ENCODE results near the gene WDR18.

Gene WDR18

GRCh38 chr19:945401-946252, 38.5 kb upstream of the WDR18 start:
- Mint-ChIP-seq H3K27ac (no peak overlapping the region), H3K4me1 (peaks cover 11% of the 10 kb centered on the region), H3K9me3 (no peaks in the 10 kb centered on the region), H3K36me3 (peaks cover 16% of the 10 kb centered on the region), H3K4me3 (no peak overlapping the region)
- DNase-seq (ENCODE audit: low spot score in 2 of 2): no peak
- ATAC-seq: no peak

- ATAC-seq (no peak), DNase-seq (ENCODE audit: low spot score in 2 of 2) (no peak)
- peaks cover 8% of the 10 kb centered on the region for H3K36me3 Mint-ChIP-seq
- no peaks in the 10 kb centered on the region for H3K9me3 Mint-ChIP-seq
- H3K4me1 Mint-ChIP-seq: peaks cover 4% of the 10 kb centered on the region
- peak overlapping the region; percentile 17 for H3K4me3 Mint-ChIP-seq
- H3K27ac Mint-ChIP-seq: peak overlapping the region; percentile 45
Measured at GRCh38 chr19:947090-947706, 36.9 kb upstream of the WDR18 start.

- peak overlapping the region; percentile 17 for H3K4me3 Mint-ChIP-seq
- peak; percentile 70 for ATAC-seq
- no peaks in the 10 kb centered on the region for H3K9me3 Mint-ChIP-seq
- peak overlapping the region; percentile 45 for H3K27ac Mint-ChIP-seq
- H3K4me1 Mint-ChIP-seq: peaks cover 6% of the 10 kb centered on the region
- H3K36me3 Mint-ChIP-seq: peaks cover 7% of the 10 kb centered on the region
- no peak for DNase-seq (ENCODE audit: low spot score in 2 of 2)
Measured at GRCh38 chr19:947707-948539, 36.2 kb upstream of the WDR18 start.

GRCh38 chr19:948842-949496, 35.2 kb upstream of the WDR18 start:
- ATAC-seq (peak; percentile 5), DNase-seq (ENCODE audit: low spot score in 2 of 2) (no peak)
- Mint-ChIP-seq H3K36me3 (no peaks in the 10 kb centered on the region), H3K4me1 (peaks cover 16% of the 10 kb centered on the region), H3K4me3 (no peak overlapping the region), H3K9me3 (no peaks in the 10 kb centered on the region), H3K27ac (no peak overlapping the region)

GRCh38 chr19:950352-951066, 33.6 kb upstream of the WDR18 start:
- Mint-ChIP-seq H3K9me3 (no peaks in the 10 kb centered on the region), H3K27ac (peak overlapping the region; percentile 29), H3K4me3 (no peak overlapping the region), H3K4me1 (peaks cover 17% of the 10 kb centered on the region), H3K36me3 (no peaks in the 10 kb centered on the region)
- ATAC-seq (no peak), DNase-seq (ENCODE audit: low spot score in 2 of 2) (no peak)

- DNase-seq (ENCODE audit: low spot score in 2 of 2): no peak
- Mint-ChIP-seq H3K27ac (peak overlapping the region; percentile 77), H3K9me3 (no peaks in the 10 kb centered on the region), H3K36me3 (no peaks in the 10 kb centered on the region), H3K4me1 (peaks cover 17% of the 10 kb centered on the region), H3K4me3 (peak overlapping the region; percentile 50)
- ATAC-seq: no peak
Measured at GRCh38 chr19:952049-952679, 32.0 kb upstream of the WDR18 start.

GRCh38 chr19:952680-953444, 31.3 kb upstream of the WDR18 start:
- no peak for ATAC-seq
- Mint-ChIP-seq H3K27ac (peak overlapping the region; percentile 75), H3K36me3 (no peaks in the 10 kb centered on the region), H3K4me3 (peak overlapping the region; percentile 50), H3K9me3 (no peaks in the 10 kb centered on the region), H3K4me1 (peaks cover 17% of the 10 kb centered on the region)
- no peak for DNase-seq (ENCODE audit: low spot score in 2 of 2)

- Mint-ChIP-seq H3K36me3 (no peaks in the 10 kb centered on the region), H3K4me3 (peak overlapping the region; percentile 50), H3K9me3 (no peaks in the 10 kb centered on the region), H3K27ac (peak overlapping the region; percentile 75), H3K4me1 (peaks cover 19% of the 10 kb centered on the region)
- no peak for DNase-seq (ENCODE audit: low spot score in 2 of 2)
- ATAC-seq: no peak
Measured at GRCh38 chr19:953445-954271, 30.5 kb upstream of the WDR18 start.

GRCh38 chr19:954272-954671, 29.9 kb upstream of the WDR18 start:
- H3K4me1 Mint-ChIP-seq: peaks cover 23% of the 10 kb centered on the region
- no peaks in the 10 kb centered on the region for H3K9me3 Mint-ChIP-seq
- no peak for DNase-seq (ENCODE audit: low spot score in 2 of 2)
- ATAC-seq: no peak
- no peak overlapping the region for H3K27ac Mint-ChIP-seq
- no peak overlapping the region for H3K4me3 Mint-ChIP-seq
- peaks cover 6% of the 10 kb centered on the region for H3K36me3 Mint-ChIP-seq

- Mint-ChIP-seq H3K36me3 (peaks cover 7% of the 10 kb centered on the region), H3K9me3 (no peaks in the 10 kb centered on the region), H3K4me1 (peaks cover 23% of the 10 kb centered on the region), H3K27ac (no peak overlapping the region), H3K4me3 (no peak overlapping the region)
- peak; percentile 31 for ATAC-seq
- no peak for DNase-seq (ENCODE audit: low spot score in 2 of 2)
Measured at GRCh38 chr19:954672-955494, 29.3 kb upstream of the WDR18 start.

GRCh38 chr19:955803-956765, 28.1 kb upstream of the WDR18 start:
- DNase-seq (ENCODE audit: low spot score in 2 of 2) (no peak), ATAC-seq (no peak)
- peaks cover 14% of the 10 kb centered on the region for H3K36me3 Mint-ChIP-seq
- no peak overlapping the region for H3K27ac Mint-ChIP-seq
- H3K4me3 Mint-ChIP-seq: no peak overlapping the region
- peaks cover 18% of the 10 kb centered on the region for H3K4me1 Mint-ChIP-seq
- H3K9me3 Mint-ChIP-seq: no peaks in the 10 kb centered on the region
